ENCODE results near the gene ANXA1.

Gene ANXA1

GRCh38 chr9:73152953-73153352 lies 1.3 kb downstream of the ANXA1 start:
- Mint-ChIP-seq H3K36me3 (no peaks in the 10 kb centered on the region), H3K27ac (no peak overlapping the region), H3K9me3 (no peaks in the 10 kb centered on the region), H3K4me1 (peaks cover 12 to 27% of the 10 kb centered on the region in 2 donors), H3K27me3 (peaks cover 4 to 6% of the 10 kb centered on the region in 2 donors), H3K4me3 (no peak overlapping the region)
- ATAC-seq (replicated peaks) (peak; percentile 61 to 68), DNase-seq (no peak)

GRCh38 chr9:73153793-73154227 lies 2.1 kb downstream of the ANXA1 start:
- Mint-ChIP-seq H3K4me3 (no peak overlapping the region), H3K4me1 (peaks cover 8 to 20% of the 10 kb centered on the region in 2 donors), H3K9me3 (no peaks in the 10 kb centered on the region), H3K27ac (no peak overlapping the region), H3K36me3 (no peaks in the 10 kb centered on the region), H3K27me3 (peaks cover 4 to 6% of the 10 kb centered on the region in 2 donors)
- no peak for DNase-seq
- no peak for ATAC-seq (replicated peaks)

GRCh38 chr9:73154271-73154670 lies 2.6 kb downstream of the ANXA1 start:
- no peak overlapping the region for H3K4me3 Mint-ChIP-seq
- no peak for DNase-seq

GRCh38 chr9:73154722-73155121 lies 3.1 kb downstream of the ANXA1 start:
- DNase-seq: no peak
- H3K4me3 Mint-ChIP-seq: no peak overlapping the region
- no peak for ATAC-seq (replicated peaks)
- no peak overlapping the region for H3K27ac Mint-ChIP-seq
- H3K27me3 Mint-ChIP-seq: peaks cover 4 to 6% of the 10 kb centered on the region in 2 donors
- no peaks in the 10 kb centered on the region for H3K9me3 Mint-ChIP-seq
- no peaks in the 10 kb centered on the region for H3K36me3 Mint-ChIP-seq
- peaks cover 2 to 12% of the 10 kb centered on the region in 2 donors for H3K4me1 Mint-ChIP-seq

More at GRCh38 chr9:73154271-73154670, 2.6 kb downstream of the ANXA1 start:
- Mint-ChIP-seq H3K36me3 (no peaks in the 10 kb centered on the region), H3K27me3 (peaks cover 4 to 6% of the 10 kb centered on the region in 2 donors), H3K27ac (no peak overlapping the region), H3K9me3 (no peaks in the 10 kb centered on the region), H3K4me1 (peaks cover 5 to 16% of the 10 kb centered on the region in 2 donors)
- no peak for ATAC-seq (replicated peaks)

GRCh38 chr9:73155377-73155776 lies 3.7 kb downstream of the ANXA1 start:
- Mint-ChIP-seq H3K36me3 (no peaks in the 10 kb centered on the region), H3K27ac (no peak overlapping the region), H3K4me1 (peaks cover 2 to 12% of the 10 kb centered on the region in 2 donors), H3K9me3 (no peaks in the 10 kb centered on the region), H3K4me3 (no peak overlapping the region), H3K27me3 (peaks cover 4 to 6% of the 10 kb centered on the region in 2 donors)
- ATAC-seq (replicated peaks) (no peak), DNase-seq (no peak)

GRCh38 chr9:73155968-73156864 lies 4.6 kb downstream of the ANXA1 start:
- Mint-ChIP-seq H3K9me3 (no peaks in the 10 kb centered on the region), H3K4me1 (peaks cover 2 to 12% of the 10 kb centered on the region in 2 donors), H3K36me3 (no peaks in the 10 kb centered on the region), H3K27me3 (peaks cover 4 to 6% of the 10 kb centered on the region in 2 donors), H3K27ac (no peak overlapping the region), H3K4me3 (no peak overlapping the region)
- DNase-seq: no peak
- ATAC-seq (replicated peaks): no peak

GRCh38 chr9:73156865-73157187 lies 5.2 kb downstream of the ANXA1 start:
- peaks cover 2 to 12% of the 10 kb centered on the region in 2 donors for H3K4me1 Mint-ChIP-seq

GRCh38 chr9:73157811-73158210 lies 6.1 kb downstream of the ANXA1 start:
- Mint-ChIP-seq H3K36me3 (no peaks in the 10 kb centered on the region), H3K4me1 (peaks cover 2 to 12% of the 10 kb centered on the region in 2 donors), H3K4me3 (no peak overlapping the region), H3K27me3 (peaks cover 4 to 6% of the 10 kb centered on the region in 2 donors), H3K27ac (no peak overlapping the region), H3K9me3 (no peaks in the 10 kb centered on the region)
- no peak for DNase-seq
- no peak for ATAC-seq (replicated peaks)

More at GRCh38 chr9:73156865-73157187, 5.2 kb downstream of the ANXA1 start:
- Mint-ChIP-seq H3K27me3 (peaks cover 4 to 6% of the 10 kb centered on the region in 2 donors), H3K4me3 (no peak overlapping the region), H3K36me3 (no peaks in the 10 kb centered on the region), H3K9me3 (no peaks in the 10 kb centered on the region), H3K27ac (no peak overlapping the region)
- ATAC-seq (replicated peaks) (no peak), DNase-seq (no peak)

GRCh38 chr9:73158723-73159122 lies 7.1 kb downstream of the ANXA1 start:
- peaks cover 2 to 10% of the 10 kb centered on the region in 2 donors for H3K4me1 Mint-ChIP-seq
- no peaks in the 10 kb centered on the region for H3K36me3 Mint-ChIP-seq
- H3K4me3 Mint-ChIP-seq: no peak overlapping the region
- peaks cover 4 to 6% of the 10 kb centered on the region in 2 donors for H3K27me3 Mint-ChIP-seq
- DNase-seq (no peak), ATAC-seq (replicated peaks) (no peak)
- no peaks in the 10 kb centered on the region for H3K9me3 Mint-ChIP-seq
- H3K27ac Mint-ChIP-seq: no peak overlapping the region

GRCh38 chr9:73160868-73161267 lies 9.2 kb downstream of the ANXA1 start:
- ATAC-seq (replicated peaks): no peak
- DNase-seq: no peak
- H3K27ac Mint-ChIP-seq: no peak overlapping the region
- no peaks in the 10 kb centered on the region for H3K27me3 Mint-ChIP-seq
- H3K4me1 Mint-ChIP-seq: peaks cover 0 to 2% of the 10 kb centered on the region in 2 donors
- no peak overlapping the region for H3K4me3 Mint-ChIP-seq
- no peaks in the 10 kb centered on the region for H3K36me3 Mint-ChIP-seq
- H3K9me3 Mint-ChIP-seq: no peaks in the 10 kb centered on the region

GRCh38 chr9:73162987-73163768 lies 11.5 kb downstream of the ANXA1 start:
- DNase-seq: no peak
- Mint-ChIP-seq H3K27ac (no peak overlapping the region), H3K4me3 (no peak overlapping the region), H3K27me3 (no peaks in the 10 kb centered on the region), H3K9me3 (no peaks in the 10 kb centered on the region), H3K4me1 (peaks cover 0 to 7% of the 10 kb centered on the region in 2 donors), H3K36me3 (no peaks in the 10 kb centered on the region)
- no peak for ATAC-seq (replicated peaks)

- no peaks in the 10 kb centered on the region for H3K27me3 Mint-ChIP-seq
- H3K27ac Mint-ChIP-seq: no peak overlapping the region
- no peak for ATAC-seq (replicated peaks)
- H3K36me3 Mint-ChIP-seq: no peaks in the 10 kb centered on the region
- H3K9me3 Mint-ChIP-seq: no peaks in the 10 kb centered on the region
- H3K4me1 Mint-ChIP-seq: peaks cover 1 to 14% of the 10 kb centered on the region in 2 donors
- no peak for DNase-seq
- H3K4me3 Mint-ChIP-seq: no peak overlapping the region
These were observed 14.2 kb downstream of the ANXA1 start for GRCh38 chr9:73165911-73166310.

GRCh38 chr9:73166468-73166867 lies 14.8 kb downstream of the ANXA1 start:
- Mint-ChIP-seq H3K4me1 (peaks cover 1 to 14% of the 10 kb centered on the region in 2 donors), H3K27me3 (no peaks in the 10 kb centered on the region), H3K36me3 (no peaks in the 10 kb centered on the region), H3K4me3 (no peak overlapping the region), H3K9me3 (no peaks in the 10 kb centered on the region), H3K27ac (no peak overlapping the region)
- DNase-seq: no peak
- no peak for ATAC-seq (replicated peaks)

- Mint-ChIP-seq H3K4me3 (no peak overlapping the region), H3K9me3 (no peaks in the 10 kb centered on the region), H3K27ac (no peak overlapping the region), H3K4me1 (peaks cover 1 to 14% of the 10 kb centered on the region in 2 donors), H3K36me3 (no peaks in the 10 kb centered on the region), H3K27me3 (peaks cover 0 to 3% of the 10 kb centered on the region in 2 donors)
- ATAC-seq (replicated peaks) (no peak), DNase-seq (no peak)
These were observed 15.9 kb downstream of the ANXA1 start for GRCh38 chr9:73167614-73168013.

Data from stimulated activated naive B cell treated with anti-CD40 and anti-IgM and Interleukin-4, amounts not matched to agents 10 μg/mL and 1 μg/mL and 100 μg/mL, for 72 hours (primary cell).